IMR-90 (cell line): Measurements from ENCODE around the gene PTPN11. TPM values are rescaled to one million over a fixed set of nuclear protein-coding genes. Genes with fewer than 3 reads are reported as not detected.

Source experiments
- ATAC-seq: fragments of 200-7000 bp; cut with Tn5 transposase; 2 replicates; pipeline ENCODE4 v1.9.1; 2020; ENCODE audit warnings: low read depth, mild to moderate bottlenecking, moderate library complexity
- BruUV-seq: library from RNA; stranded (reverse); fragments of 400-500 nt; replicated peaks from 2 replicates; lab custom pipeline; 2021; lab: Mats Ljungman, UMichigan
- CTCF ChIA-PET: fragments of 300-600 bp; formaldehyde crosslinking; extraction: SDS; loops from one replicate; lab custom pipeline; 2021; ENCODE audit warnings: antibody characterized with exemption; lab: Yijun Ruan, JAX
- POLR2A ChIA-PET: fragments of 300-600 bp; sonication (Branson Sonifier 250); formaldehyde crosslinking; loops from one replicate; lab custom pipeline; 2022; ENCODE audit warnings: antibody characterized with exemption; ENCODE audit not compliant: unreplicated experiment; lab: Charles Lee
- DNase-seq: peaks from one replicate; pipeline ENCODE4 v3.0.0; 2013
- H2AFZ ChIP-seq: replicated peaks from 2 replicates; pipeline ENCODE3; 2013; ENCODE audit warnings: low read length, mild to moderate bottlenecking; ENCODE audit not compliant: poor library complexity
- H2AK5ac ChIP-seq: 2 replicates; pipeline ENCODE4 v1.6.1; 2013; ENCODE audit warnings: low read depth, low read length, inconsistent platforms
- H2AK9ac ChIP-seq: replicated peaks from 2 replicates; pipeline ENCODE3; 2013; ENCODE audit warnings: mild to moderate bottlenecking, low read depth, low read length, moderate library complexity; ENCODE audit not compliant: poor library complexity
- H2BK120ac ChIP-seq: 2 replicates; pipeline ENCODE4 v1.6.1; 2013; ENCODE audit warnings: low read depth, low read length, inconsistent platforms
- H2BK15ac ChIP-seq: 3 replicates; pipeline ENCODE4 v1.6.1; 2013; ENCODE audit warnings: low read depth, low read length, inconsistent platforms
- H2BK20ac ChIP-seq: 2 replicates; pipeline ENCODE4 v1.6.1; 2013; ENCODE audit warnings: low read depth, mild to moderate bottlenecking, inconsistent platforms, low read length, moderate library complexity
- H2BK5ac ChIP-seq: 2 replicates; pipeline ENCODE4 v1.6.1; 2013; ENCODE audit warnings: mild to moderate bottlenecking, low read depth, low read length, inconsistent platforms; ENCODE audit not compliant: poor library complexity, severe bottlenecking
- H3K14ac ChIP-seq: replicated peaks from 2 replicates; pipeline ENCODE4 v1.6.1; 2013; ENCODE audit warnings: low read depth, low read length, inconsistent platforms
- H3K18ac ChIP-seq: 2 replicates; pipeline ENCODE4 v1.6.1; 2013; ENCODE audit warnings: low read depth, low read length, control low read depth
- H3K23ac ChIP-seq: 2 replicates; pipeline ENCODE4 v1.6.1; 2013; ENCODE audit warnings: low read depth, low read length, inconsistent platforms
- H3K27ac ChIP-seq: 2 replicates; pipeline ENCODE4 v1.5.1; 2013; ENCODE audit warnings: mild to moderate bottlenecking, control low read depth, low read length; ENCODE audit not compliant: insufficient read depth
- H3K27me3 ChIP-seq: 2 replicates; pipeline ENCODE4 v1.6.1; 2013; ENCODE audit warnings: low read length; ENCODE audit not compliant: control insufficient read depth, insufficient read depth
- H3K36me3 ChIP-seq: 2 replicates; pipeline ENCODE4 v1.6.1; 2013; ENCODE audit warnings: low read length, mixed read lengths; ENCODE audit not compliant: control insufficient read depth, insufficient read depth
- H3K4ac ChIP-seq: 2 replicates; pipeline ENCODE4 v1.6.1; 2013; ENCODE audit warnings: low read depth, low read length, inconsistent platforms
- H3K4me1 ChIP-seq: 2 replicates; pipeline ENCODE4 v1.6.1; 2013; ENCODE audit warnings: low read length, mixed read lengths; ENCODE audit not compliant: control insufficient read depth, insufficient read depth
- H3K4me2 ChIP-seq: 2 replicates; pipeline ENCODE4 v1.6.1; 2013; ENCODE audit warnings: low read depth, mild to moderate bottlenecking, control low read depth, low read length, moderate library complexity
- H3K4me3 ChIP-seq: 2 replicates; pipeline ENCODE4 v1.5.1; 2013; ENCODE audit warnings: low read depth, mild to moderate bottlenecking, control low read depth, low read length, moderate library complexity; ENCODE audit not compliant: insufficient read depth
- H3K56ac ChIP-seq: 2 replicates; pipeline ENCODE4 v1.6.1; 2013; ENCODE audit warnings: low read length, inconsistent platforms; ENCODE audit not compliant: insufficient read depth; ENCODE audit errors: extremely low read depth
- H3K79me1 ChIP-seq, 2 experiments: 2 replicates each; pipeline ENCODE4 v1.6.1; 2013; ENCODE audit warnings: low read length in 2 of 2, inconsistent platforms in 1 of 2, low read depth in 1 of 2
- H3K9ac ChIP-seq: 2 replicates; pipeline ENCODE4 v1.6.1; 2013; ENCODE audit warnings: low read depth, low read length, control low read depth
- H3K9me1 ChIP-seq: 2 replicates; pipeline ENCODE4 v1.6.1; 2013; ENCODE audit warnings: low read length, inconsistent platforms; ENCODE audit not compliant: insufficient read depth
- H3K9me3 ChIP-seq: 2 replicates; pipeline ENCODE4 v1.6.1; 2013; ENCODE audit warnings: low read length; ENCODE audit not compliant: control insufficient read depth, insufficient read depth
- H4K20me1 ChIP-seq: 2 replicates; pipeline ENCODE4 v1.6.1; 2013; ENCODE audit warnings: low read length, inconsistent platforms; ENCODE audit not compliant: insufficient read depth
- H4K5ac ChIP-seq: 2 replicates; pipeline ENCODE4 v1.6.1; 2013; ENCODE audit warnings: mild to moderate bottlenecking, low read depth, low read length, control low read depth
- H4K8ac ChIP-seq, 2 experiments: 2 replicates each; pipeline ENCODE4 v1.6.1; 2013; ENCODE audit warnings: low read depth in 2 of 2, low read length in 2 of 2, control low read depth in 1 of 2, inconsistent platforms in 1 of 2
- H4K91ac ChIP-seq: 2 replicates; pipeline ENCODE4 v1.6.1; 2013; ENCODE audit warnings: low read depth, low read length, inconsistent platforms; ENCODE audit not compliant: insufficient read depth
- BHLHE40 ChIP-seq: fragments of 150-350 bp; IDR thresholded peaks from 2 replicates; pipeline ENCODE4 v1.6.1; 2016; ENCODE audit warnings: mild to moderate bottlenecking, low read depth, low read length
- CEBPB ChIP-seq: IDR thresholded peaks from 2 replicates; pipeline ENCODE4 v1.6.1; 2012; ENCODE audit warnings: low read depth, low read length, improper control_type of control experiment
- CHD1 ChIP-seq: IDR thresholded peaks from 2 replicates; pipeline ENCODE4 v1.6.1; 2012; ENCODE audit warnings: low read depth, low read length, improper control_type of control experiment
- CTCF ChIP-seq: conservative IDR thresholded peaks from 2 replicates; pipeline ENCODE4 v1.5.1; 2012; ENCODE audit warnings: mild to moderate bottlenecking, low read depth, low read length, improper control_type of control experiment
- ELK1 ChIP-seq: fragments of 150-350 bp; IDR thresholded peaks from 2 replicates; pipeline ENCODE4 v1.6.1; 2016; ENCODE audit warnings: low read depth, mild to moderate bottlenecking, low read length, moderate library complexity, borderline replicate concordance
- FOS ChIP-seq: fragments of 150-350 bp; IDR thresholded peaks from 2 replicates; pipeline ENCODE4 v1.6.1; 2016; ENCODE audit warnings: low read depth, low read length
- MAFK ChIP-seq: IDR thresholded peaks from 2 replicates; pipeline ENCODE4 v1.6.1; 2012; ENCODE audit warnings: low read depth, low read length, improper control_type of control experiment
- MAZ ChIP-seq: IDR thresholded peaks from 2 replicates; pipeline ENCODE4 v1.6.1; 2012; ENCODE audit warnings: low read depth, mild to moderate bottlenecking, low read length, improper control_type of control experiment, moderate library complexity, borderline replicate concordance
- MXI1 ChIP-seq: IDR thresholded peaks from 2 replicates; pipeline ENCODE4 v1.6.1; 2012; ENCODE audit warnings: low read depth, mild to moderate bottlenecking, low read length, moderate library complexity, borderline replicate concordance
- NFE2L2 ChIP-seq: fragments of 150-350 bp; IDR thresholded peaks from 2 replicates; pipeline ENCODE4 v1.6.1; 2016; ENCODE audit warnings: low read depth, mild to moderate bottlenecking, low read length
- POLR2A ChIP-seq: IDR thresholded peaks from 2 replicates; pipeline ENCODE4 v1.6.1; 2012; ENCODE audit warnings: mild to moderate bottlenecking, low read depth, low read length
- RAD21 ChIP-seq: IDR thresholded peaks from 2 replicates; pipeline ENCODE4 v1.6.1; 2012; ENCODE audit warnings: low read length, improper control_type of control experiment
- RCOR1 ChIP-seq: IDR thresholded peaks from 2 replicates; pipeline ENCODE4 v1.6.1; 2012; ENCODE audit warnings: mild to moderate bottlenecking, low read length, improper control_type of control experiment; ENCODE audit not compliant: insufficient replicate concordance
- RFX5 ChIP-seq: IDR thresholded peaks from 2 replicates; pipeline ENCODE4 v1.8.0; 2012; ENCODE audit warnings: low read depth, mild to moderate bottlenecking, low read length, moderate library complexity
- SMC3 ChIP-seq: fragments of 150-350 bp; IDR thresholded peaks from 2 replicates; pipeline ENCODE4 v1.6.1; 2016; ENCODE audit warnings: low read depth, mild to moderate bottlenecking, antibody characterized with exemption, low read length, moderate library complexity
- USF2 ChIP-seq: fragments of 150-350 bp; IDR thresholded peaks from 2 replicates; pipeline ENCODE4 v1.6.1; 2017; ENCODE audit warnings: mild to moderate bottlenecking, antibody characterized with exemption, low read length, low read depth
- WGBS, 2 experiments: methylation state at CpG; one replicate each; pipeline versions ENCODE4 v1.1.5 to v1.1.7; 2013; ENCODE audit warnings: missing lambda C conversion rate in 2 of 2; ENCODE audit not compliant: insufficient read length in 1 of 2; ENCODE audit errors: extremely low coverage in 2 of 2; 5-methylcytosine and 5-hydroxymethylcytosine counted together
- dilution Hi-C: fragments of 300-500 bp; cut with HindIII; formaldehyde crosslinking; loops from one replicate; pipeline ENCODE4 v1.14.3; 2018; ENCODE audit warnings: low sequenced_read_pairs; ENCODE audit not compliant: unreplicated experiment
- in situ Hi-C: fragments of 300-500 bp; cut with MboI; formaldehyde crosslinking; loops from 3 replicates; pipeline ENCODE4 v1.14.3; 2019; ENCODE audit warnings: low sequenced_read_pairs, inconsistent platforms, mixed read lengths
- intact Hi-C: fragments of 100-400 bp; cut with micrococcal nuclease; formaldehyde crosslinking; loops from 2 replicates; pipeline ENCODE4 v1.10.0; 2022
- polyA plus RNA-seq, 3 experiments: library from polyadenylated mRNA; depleted of rRNA; stranded (reverse); fragments of >200 nt; gene quantifications; 2 replicates each; pipeline ENCODE4 v1.2.3, GENCODE V29; 2012; ENCODE audit warnings: low replicate concordance in 1 of 3
- total RNA-seq: library from RNA; depleted of rRNA; stranded (reverse); fragments of >200 nt; gene quantifications from 2 replicates; pipeline ENCODE4 v1.2.3, GENCODE V29; 2012

Gene PTPN11
- total and polyA plus RNA-seq, 2 of the 4 experiments (the other 2 are of a cell fraction) = 52.9 to 135 TPM

- TF ChIP-seq ELK1 (no peak), MAZ (no peak), NFE2L2 (no peak), FOS (no peak), CEBPB (no peak), RFX5 (no peak), CHD1 (no peak), SMC3 (no peak), MXI1 (no peak), RAD21 (no peak), RCOR1 (no peak), USF2 (no peak), CTCF (no peak), POLR2A (no peak), BHLHE40 (no peak), MAFK (no peak)
- Histone ChIP-seq H4K20me1 (peaks cover 3% of the 10 kb centered on the region; the same call in 1 of the 2 replicates), H4K8ac (no peak overlapping the region), H3K18ac (no peak overlapping the region), H2BK120ac (no peak overlapping the region), H3K9me3 (no peaks in the 10 kb centered on the region), H3K9me1 (peaks cover 7% of the 10 kb centered on the region), H3K14ac (no peak overlapping the region), H3K27me3 (no peaks in the 10 kb centered on the region), H2BK20ac (no peak overlapping the region), H2BK5ac (no peak overlapping the region), H2AK9ac (no peak overlapping the region), H3K56ac (no peak overlapping the region), H2AFZ (no peak overlapping the region), H3K79me1 (peaks cover 24 to 33% of the 10 kb centered on the region in 2 experiments), H3K4me3 (no peak overlapping the region), H3K9ac (no peak overlapping the region), H4K5ac (no peak overlapping the region), H2AK5ac (no peak overlapping the region), H3K4me2 (no peak overlapping the region), H3K4ac (no peak overlapping the region), H3K27ac (no peak overlapping the region), H3K4me1 (no peaks in the 10 kb centered on the region), H3K36me3 (peaks cover 10% of the 10 kb centered on the region), H4K91ac (no peak overlapping the region), H3K23ac (no peak overlapping the region), H2BK15ac (no peak overlapping the region)
- intact Hi-C loops (no loop called here), in situ Hi-C loops (no loop called here), dilution Hi-C loops (no loop called here)
- ChIA-PET POLR2A (no interaction called here), CTCF (no interaction called here)
- BruUV-seq = no TSS peak
- DNase-seq (no peak), ATAC-seq (no peak)
- WGBS, 2 experiments = 80% methylated on average over 1 of the region's 3 CpGs; no CpG with 5 or more reads in 1 of the 2 experiments
These were observed 48.1 kb downstream of the PTPN11 start for GRCh38 chr12:112466835-112467234.
